ENCODE data around the gene ZNF627. TPM values are rescaled to one million over a fixed set of nuclear protein-coding genes. Genes with fewer than 3 reads are reported as not detected.
A peak's percentile ranks its signal among the peaks of the same experiment; 100 is the strongest.
"Not testable (repeated sequence)": the region's sequence is repeated elsewhere in the genome, so short reads cannot be mapped to it uniquely, and the experiment has no call there.

The ZNF627 gene
- total RNA-seq, 2 experiments from 2014 or later = 4.7 to 5.5 TPM

- H3K36me3 Mint-ChIP-seq, H3K4me3 Mint-ChIP-seq, H3K27ac Mint-ChIP-seq: not testable (repeated sequence)
These were observed 33.0 kb upstream of the ZNF627 start for GRCh38 chr19:11564082-11564807.

GRCh38 chr19:11565649-11565980 lies 31.7 kb upstream of the ZNF627 start:
- DNase-seq, H3K27ac Mint-ChIP-seq, H3K4me1 Mint-ChIP-seq, H3K27me3 Mint-ChIP-seq, H3K36me3 Mint-ChIP-seq, H3K4me3 Mint-ChIP-seq, H3K9me3 Mint-ChIP-seq: not testable (repeated sequence)

More at GRCh38 chr19:11564082-11564807, 33.0 kb upstream of the ZNF627 start:
- H3K27me3 Mint-ChIP-seq, H3K9me3 Mint-ChIP-seq, DNase-seq: not testable (repeated sequence)
- peaks cover 16% of the 10 kb centered on the region for H3K4me1 Mint-ChIP-seq

DNA sequence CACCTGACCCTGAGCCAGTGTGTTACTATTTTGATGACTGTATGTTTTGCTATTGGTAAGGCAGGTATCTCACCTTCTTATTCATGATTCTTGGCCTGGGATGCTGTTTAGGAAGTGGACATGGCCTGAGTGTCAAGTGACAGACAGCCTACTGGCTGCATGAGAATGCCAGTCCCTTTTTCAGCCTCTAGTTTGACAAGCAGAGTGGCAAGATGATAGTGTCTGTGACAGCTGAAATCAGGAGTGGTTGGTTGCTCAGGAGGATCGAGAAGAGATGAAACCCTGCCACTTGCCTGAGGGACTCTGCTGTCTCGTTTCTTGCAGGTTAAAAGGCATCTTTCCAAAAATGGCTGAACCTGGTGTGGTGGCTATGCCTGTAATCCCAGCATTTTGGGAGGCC lies 31.1 kb upstream of the ZNF627 start:
- no peak overlapping the region for H3K4me3 Mint-ChIP-seq
- no peaks in the 10 kb centered on the region for H3K27me3 Mint-ChIP-seq
- no peak overlapping the region for H3K27ac Mint-ChIP-seq
- peaks cover 5% of the 10 kb centered on the region for H3K36me3 Mint-ChIP-seq
- H3K9me3 Mint-ChIP-seq = no peaks in the 10 kb centered on the region
- peaks cover 5% of the 10 kb centered on the region for H3K4me1 Mint-ChIP-seq
- DNase-seq = no peak

DNA sequence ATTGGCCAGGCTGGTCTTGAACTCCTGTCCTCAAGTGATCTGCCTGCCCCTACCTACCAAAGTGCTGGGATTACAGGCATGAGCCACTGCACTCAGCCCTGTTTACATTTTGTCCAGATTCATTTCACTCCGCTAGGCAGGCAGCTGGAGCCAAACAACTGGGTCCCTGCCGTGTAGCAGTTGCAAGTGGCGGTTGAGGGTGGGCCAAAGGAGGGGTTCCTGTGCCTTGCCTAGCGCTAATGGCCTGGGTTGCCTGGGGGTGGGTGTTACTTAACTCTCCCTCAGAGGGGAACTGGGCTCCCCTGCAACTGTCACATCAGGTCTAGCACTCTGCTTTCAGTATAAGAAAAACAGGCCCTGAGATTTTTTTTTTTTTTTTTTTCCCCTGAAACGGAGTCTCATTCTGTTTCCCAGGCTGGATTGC lies 27.2 kb upstream of the ZNF627 start:
- Mint-ChIP-seq H3K9me3 (no peaks in the 10 kb centered on the region), H3K4me1 (peaks cover 10% of the 10 kb centered on the region), H3K27ac (no peak overlapping the region), H3K36me3 (peaks cover 5% of the 10 kb centered on the region), H3K4me3 (no peak overlapping the region), H3K27me3 (no peaks in the 10 kb centered on the region)
- DNase-seq = no peak

GRCh38 chr19:11573354-11573753 lies 23.9 kb upstream of the ZNF627 start:
- not testable (repeated sequence) for H3K9me3 Mint-ChIP-seq, H3K36me3 Mint-ChIP-seq, H3K4me3 Mint-ChIP-seq, H3K27me3 Mint-ChIP-seq, H3K27ac Mint-ChIP-seq, DNase-seq
- H3K4me1 Mint-ChIP-seq = peaks cover 12% of the 10 kb centered on the region

DNA sequence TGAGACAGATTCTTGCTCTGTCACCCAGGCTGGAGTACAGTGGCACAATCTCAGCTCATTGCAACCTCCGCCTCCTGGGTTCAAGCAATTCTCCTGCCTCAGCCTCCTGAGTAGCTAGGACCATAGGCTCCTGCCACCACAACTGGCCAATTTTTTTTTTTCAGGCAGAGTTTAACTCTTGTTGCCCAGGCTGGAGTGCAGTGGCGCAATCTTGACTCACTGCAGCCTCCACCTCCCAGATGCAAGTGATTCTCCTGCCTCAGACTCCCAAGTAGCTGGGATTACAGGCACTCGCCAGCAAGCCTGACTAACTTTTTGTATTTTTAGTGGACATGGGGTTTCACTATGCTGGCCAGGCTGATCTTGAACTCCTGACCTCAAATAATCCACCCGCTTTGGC lies 23.5 kb upstream of the ZNF627 start:
- not testable (repeated sequence) for DNase-seq, H3K27me3 Mint-ChIP-seq, H3K4me3 Mint-ChIP-seq, H3K27ac Mint-ChIP-seq, H3K9me3 Mint-ChIP-seq, H3K36me3 Mint-ChIP-seq
- peaks cover 12% of the 10 kb centered on the region for H3K4me1 Mint-ChIP-seq

DNA sequence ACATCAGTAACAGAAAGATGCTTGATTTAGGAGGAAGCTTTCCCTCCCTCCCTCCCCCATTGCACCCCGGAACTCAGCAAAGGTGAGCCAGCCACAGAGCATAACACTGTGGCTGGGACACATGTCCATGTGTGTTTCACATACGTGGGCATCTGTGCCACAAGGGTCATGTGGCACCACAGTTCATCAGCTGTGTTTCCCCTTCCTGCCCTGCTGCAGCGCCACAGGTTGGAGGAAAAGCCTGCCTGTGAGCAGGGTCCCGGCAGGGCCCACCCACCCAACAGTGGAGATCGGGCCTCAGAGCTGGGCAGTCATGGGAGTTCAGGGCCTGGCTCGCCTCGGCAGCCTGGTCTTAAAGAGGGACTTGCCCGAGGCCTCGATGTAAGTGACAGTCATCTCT lies 22.6 kb upstream of the ZNF627 start:
- Mint-ChIP-seq H3K4me3 (no peak overlapping the region), H3K27me3 (no peaks in the 10 kb centered on the region), H3K4me1 (peaks cover 14% of the 10 kb centered on the region), H3K27ac (no peak overlapping the region), H3K36me3 (no peaks in the 10 kb centered on the region), H3K9me3 (no peaks in the 10 kb centered on the region)
- no peak for DNase-seq

DNA sequence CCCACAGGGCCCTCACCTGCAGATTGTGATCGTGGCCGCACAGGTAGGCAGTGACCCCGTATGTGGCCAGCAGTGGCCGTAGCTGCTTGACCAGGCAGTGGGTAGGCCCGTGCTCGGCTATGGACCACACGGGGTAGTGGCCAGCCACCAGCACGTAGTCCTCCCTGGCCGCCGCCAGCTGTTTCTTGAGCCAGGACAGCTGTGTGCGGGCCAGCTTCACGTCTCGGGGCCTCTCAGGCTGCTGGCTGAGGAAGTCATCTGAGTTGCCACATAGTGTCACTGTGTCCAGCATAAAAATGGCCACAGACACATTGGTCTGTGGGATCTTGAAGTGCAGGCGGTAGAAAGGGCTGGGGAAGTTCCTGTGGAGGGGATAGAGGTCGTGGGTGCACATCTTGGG lies 21.1 kb upstream of the ZNF627 start:
- Mint-ChIP-seq H3K4me3 (no peak overlapping the region), H3K4me1 (peaks cover 23% of the 10 kb centered on the region), H3K9me3 (no peaks in the 10 kb centered on the region), H3K36me3 (no peaks in the 10 kb centered on the region), H3K27me3 (no peaks in the 10 kb centered on the region), H3K27ac (no peak overlapping the region)
- DNase-seq = no peak

- Mint-ChIP-seq H3K4me3 (peak within 1 kb of the TSS; percentile 47), H3K27ac (no peak within 1 kb of the TSS), H3K36me3 (no peaks in the 10 kb centered on the region), H3K4me1 (peaks cover 32% of the 10 kb centered on the region), H3K27me3 (no peaks in the 10 kb centered on the region), H3K9me3 (no peaks in the 10 kb centered on the region)
- no peak for DNase-seq
These were observed 19.6 kb upstream of the ZNF627 start, which contains the start of gene ACP5 for GRCh38 chr19:11577451-11578257. TSS of gene ACP5 (minus strand) at chr19:11577645. CDS start at chr19:11577317, 328 bp downstream.

DNA sequence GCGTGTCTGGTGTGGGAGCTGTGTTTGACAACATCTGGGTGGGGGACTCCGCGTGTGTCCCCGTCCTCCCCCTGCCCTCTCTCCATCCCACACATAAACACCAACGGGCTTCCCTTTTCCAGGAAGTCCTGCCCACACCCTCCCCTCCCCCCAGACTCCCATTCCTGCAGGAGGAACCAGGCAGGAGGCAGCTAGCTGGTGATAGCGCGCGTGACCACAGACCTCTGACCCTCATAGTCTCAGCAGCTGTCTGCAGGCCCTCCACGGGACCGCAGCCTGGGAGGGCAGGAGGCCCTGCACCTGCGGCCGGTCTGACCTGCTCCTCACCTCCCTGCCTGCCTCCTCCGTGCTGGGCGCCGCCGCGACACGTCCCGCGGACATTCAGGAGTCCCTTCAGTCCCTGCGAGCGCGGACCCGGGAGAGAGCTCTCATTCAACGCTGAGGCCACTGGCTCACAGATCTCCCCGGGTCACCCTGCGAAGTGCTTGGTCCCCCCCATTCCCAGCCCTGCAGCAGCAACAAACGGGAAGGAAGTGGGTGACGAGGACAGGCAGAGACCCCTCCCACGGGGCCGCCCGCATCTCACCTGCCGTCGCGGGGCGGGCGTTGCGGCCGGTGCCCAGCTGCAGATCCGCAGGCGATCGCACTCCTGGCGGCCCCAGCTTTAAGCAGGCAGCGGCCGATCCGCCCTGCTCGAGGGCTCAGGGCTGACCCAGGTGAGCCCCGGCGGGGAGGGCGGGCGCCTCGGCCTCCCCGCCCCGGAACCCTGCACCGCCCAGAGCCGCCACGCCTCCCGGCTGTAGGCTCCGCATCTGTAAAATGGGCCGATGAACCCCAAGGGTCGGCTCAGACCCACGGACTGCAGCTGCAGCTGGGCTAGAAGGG lies 18.8 kb upstream of the ZNF627 start:
- Mint-ChIP-seq H3K36me3 (no peaks in the 10 kb centered on the region), H3K9me3 (no peaks in the 10 kb centered on the region), H3K4me1 (peaks cover 32% of the 10 kb centered on the region), H3K27me3 (no peaks in the 10 kb centered on the region), H3K27ac (no peak overlapping the region), H3K4me3 (peak overlapping the region; percentile 59)
- peak; percentile 34 for DNase-seq

- no peak for DNase-seq
- no peaks in the 10 kb centered on the region for H3K36me3 Mint-ChIP-seq
- peaks cover 26% of the 10 kb centered on the region for H3K4me1 Mint-ChIP-seq
- H3K4me3 Mint-ChIP-seq = no peak overlapping the region
- H3K9me3 Mint-ChIP-seq = no peaks in the 10 kb centered on the region
- no peaks in the 10 kb centered on the region for H3K27me3 Mint-ChIP-seq
- H3K27ac Mint-ChIP-seq = no peak overlapping the region
These were observed 17.2 kb upstream of the ZNF627 start for GRCh38 chr19:11580116-11580515.

- DNase-seq = peak; percentile 57
- peak overlapping the region; percentile 72 for H3K4me3 Mint-ChIP-seq
- H3K4me1 Mint-ChIP-seq = peaks cover 26% of the 10 kb centered on the region
- peak overlapping the region; percentile 96 for H3K27ac Mint-ChIP-seq
- H3K27me3 Mint-ChIP-seq = no peaks in the 10 kb centered on the region
- no peaks in the 10 kb centered on the region for H3K36me3 Mint-ChIP-seq
- H3K9me3 Mint-ChIP-seq = no peaks in the 10 kb centered on the region
These were observed 15.5 kb upstream of the ZNF627 start for GRCh38 chr19:11581740-11582139.

DNA sequence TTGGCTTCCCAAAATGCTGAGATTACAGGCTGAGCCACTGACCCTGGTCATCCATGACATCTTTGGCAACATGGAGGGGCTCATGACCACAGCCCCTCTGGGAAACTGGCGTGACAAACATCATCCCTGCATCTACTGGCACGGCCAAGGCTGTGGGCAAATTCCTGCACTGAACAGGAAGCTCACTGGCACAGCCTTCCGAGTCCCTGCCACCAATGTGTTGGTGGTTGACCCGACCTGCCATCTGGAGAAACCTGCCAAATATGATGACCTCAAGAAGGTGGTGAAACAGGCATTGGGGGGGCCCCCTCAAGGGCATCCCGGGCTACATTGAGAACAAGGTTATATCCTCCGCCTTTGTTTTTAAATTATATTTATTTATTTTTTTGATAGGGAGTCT lies 11.0 kb upstream of the ZNF627 start:
- H3K27ac Mint-ChIP-seq = no peak overlapping the region
- H3K9me3 Mint-ChIP-seq = no peaks in the 10 kb centered on the region
- H3K4me1 Mint-ChIP-seq = peaks cover 17% of the 10 kb centered on the region
- H3K27me3 Mint-ChIP-seq = no peaks in the 10 kb centered on the region
- DNase-seq = no peak
- no peak overlapping the region for H3K4me3 Mint-ChIP-seq
- H3K36me3 Mint-ChIP-seq = no peaks in the 10 kb centered on the region

DNA sequence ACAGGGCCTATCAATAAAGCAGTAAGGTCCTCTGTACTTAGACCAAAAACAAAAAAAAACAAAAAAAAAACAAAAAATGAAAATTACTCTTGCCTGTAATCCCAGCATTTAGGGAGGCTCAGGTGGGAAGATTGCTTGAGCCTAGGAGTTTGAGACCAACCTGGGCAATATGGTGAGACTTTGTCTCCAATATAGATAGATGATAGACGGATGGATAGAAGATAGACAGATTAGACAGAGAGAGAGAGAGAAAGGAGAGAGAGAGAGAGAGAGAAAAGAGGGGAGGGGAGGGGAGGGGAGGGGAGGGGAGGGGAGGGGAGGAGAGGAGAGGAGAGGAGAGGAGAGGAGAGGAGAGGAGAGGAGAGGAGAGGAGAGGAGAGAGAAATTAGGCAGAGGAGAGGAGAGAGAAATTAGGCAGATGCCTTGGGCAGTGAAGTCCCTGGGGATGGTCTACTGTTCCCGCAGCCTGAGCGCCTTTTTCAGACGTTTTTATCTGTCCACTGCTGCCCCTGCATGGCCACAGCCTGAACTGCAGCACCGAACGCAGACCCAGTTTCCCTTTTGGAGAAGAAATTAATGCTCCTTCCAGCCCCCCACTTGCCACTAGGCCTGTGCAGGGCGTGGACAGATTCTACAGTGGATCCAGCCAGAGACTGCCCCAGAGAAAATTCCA lies 9.8 kb upstream of the ZNF627 start:
- no peaks in the 10 kb centered on the region for H3K27me3 Mint-ChIP-seq
- no peak overlapping the region for H3K27ac Mint-ChIP-seq
- peak; percentile 78 for DNase-seq
- H3K4me3 Mint-ChIP-seq = no peak overlapping the region
- H3K9me3 Mint-ChIP-seq = no peaks in the 10 kb centered on the region
- peaks cover 10% of the 10 kb centered on the region for H3K4me1 Mint-ChIP-seq
- no peaks in the 10 kb centered on the region for H3K36me3 Mint-ChIP-seq

Measured in activated naive CD8-positive, alpha-beta T cell treated with anti-CD3 and anti-CD28 coated beads for 36 hours (primary cell).